HL-60 (cell line): ENCODE data around the gene OR8B3.
"Not testable (repeated sequence)": the region's sequence is repeated elsewhere in the genome, so short reads cannot be mapped to it uniquely, and the experiment has no call there.

Experiments
- DNase-seq, 2 experiments: peaks; one replicate each; pipeline ENCODE4 v3.0.0-alpha.2; 2010 to 2020; ENCODE audit warnings: low read depth in 1 of 2, low spot score in 1 of 2
- H3K27ac ChIP-seq: fragments of 250-450 bp; sonication (Bioruptor Pico); replicated peaks from 2 replicates; pipeline ENCODE4 v1.5.1; 2020; ENCODE audit warnings: mild to moderate bottlenecking, moderate library complexity
- H3K27me3 ChIP-seq: fragments of 250-450 bp; sonication (Bioruptor Pico); 2 replicates; pipeline ENCODE4 v1.5.1; 2021; ENCODE audit warnings: mild to moderate bottlenecking, moderate library complexity; ENCODE audit not compliant: insufficient read depth, poor library complexity, severe bottlenecking
- H3K4me3 ChIP-seq: replicated peaks from 2 replicates; pipeline ENCODE4 v1.5.1; 2011; ENCODE audit warnings: mild to moderate bottlenecking, control low read depth, low read length; ENCODE audit not compliant: insufficient read depth
- GABPA ChIP-seq: IDR thresholded peaks from 2 replicates; pipeline ENCODE4 v1.6.1; 2012; ENCODE audit warnings: low read depth
- POLR2AphosphoS5 ChIP-seq: IDR thresholded peaks from 2 replicates; pipeline ENCODE4 v1.6.1; 2012; ENCODE audit warnings: low read depth
- SPI1 ChIP-seq: IDR thresholded peaks from 2 replicates; pipeline ENCODE4 v1.6.1; 2012; ENCODE audit warnings: low read depth, mild to moderate bottlenecking, borderline replicate concordance
- TF ChIP-seq, protein P1 (sequence below): IDR thresholded peaks from 2 replicates; pipeline ENCODE4 v1.6.1; 2012; ENCODE audit warnings: low read depth; ENCODE audit not compliant: insufficient replicate concordance
- TF ChIP-seq, protein P2 (sequence below): IDR thresholded peaks from one replicate; pipeline ENCODE4 v1.5.1; 2011; ENCODE audit warnings: low read length, control low read depth, inconsistent platforms; ENCODE audit not compliant: insufficient read depth

Gene OR8B3

DNA sequence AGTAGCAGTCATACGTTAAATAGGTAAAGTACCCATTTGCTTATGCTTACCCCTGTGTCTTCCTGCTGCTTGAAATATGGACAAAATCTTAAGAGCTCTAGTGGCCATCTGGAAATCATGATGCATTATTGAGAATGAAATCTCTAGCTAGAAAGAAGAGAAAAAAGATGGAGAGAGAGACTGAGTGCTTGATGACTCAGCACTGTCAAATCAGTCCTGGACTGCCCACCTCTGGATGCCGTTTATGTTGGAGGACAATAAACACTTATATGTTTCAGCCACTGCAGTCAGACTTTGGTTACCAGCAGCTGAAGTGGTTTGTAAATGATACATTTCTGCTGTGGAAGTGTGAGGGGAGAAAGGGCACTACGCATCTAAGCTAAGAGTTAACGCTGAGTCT, 22.2 kb upstream of the OR8B3 start:
- no peak overlapping the region for H3K27ac ChIP-seq
- TF ChIP-seq, protein P1, sequence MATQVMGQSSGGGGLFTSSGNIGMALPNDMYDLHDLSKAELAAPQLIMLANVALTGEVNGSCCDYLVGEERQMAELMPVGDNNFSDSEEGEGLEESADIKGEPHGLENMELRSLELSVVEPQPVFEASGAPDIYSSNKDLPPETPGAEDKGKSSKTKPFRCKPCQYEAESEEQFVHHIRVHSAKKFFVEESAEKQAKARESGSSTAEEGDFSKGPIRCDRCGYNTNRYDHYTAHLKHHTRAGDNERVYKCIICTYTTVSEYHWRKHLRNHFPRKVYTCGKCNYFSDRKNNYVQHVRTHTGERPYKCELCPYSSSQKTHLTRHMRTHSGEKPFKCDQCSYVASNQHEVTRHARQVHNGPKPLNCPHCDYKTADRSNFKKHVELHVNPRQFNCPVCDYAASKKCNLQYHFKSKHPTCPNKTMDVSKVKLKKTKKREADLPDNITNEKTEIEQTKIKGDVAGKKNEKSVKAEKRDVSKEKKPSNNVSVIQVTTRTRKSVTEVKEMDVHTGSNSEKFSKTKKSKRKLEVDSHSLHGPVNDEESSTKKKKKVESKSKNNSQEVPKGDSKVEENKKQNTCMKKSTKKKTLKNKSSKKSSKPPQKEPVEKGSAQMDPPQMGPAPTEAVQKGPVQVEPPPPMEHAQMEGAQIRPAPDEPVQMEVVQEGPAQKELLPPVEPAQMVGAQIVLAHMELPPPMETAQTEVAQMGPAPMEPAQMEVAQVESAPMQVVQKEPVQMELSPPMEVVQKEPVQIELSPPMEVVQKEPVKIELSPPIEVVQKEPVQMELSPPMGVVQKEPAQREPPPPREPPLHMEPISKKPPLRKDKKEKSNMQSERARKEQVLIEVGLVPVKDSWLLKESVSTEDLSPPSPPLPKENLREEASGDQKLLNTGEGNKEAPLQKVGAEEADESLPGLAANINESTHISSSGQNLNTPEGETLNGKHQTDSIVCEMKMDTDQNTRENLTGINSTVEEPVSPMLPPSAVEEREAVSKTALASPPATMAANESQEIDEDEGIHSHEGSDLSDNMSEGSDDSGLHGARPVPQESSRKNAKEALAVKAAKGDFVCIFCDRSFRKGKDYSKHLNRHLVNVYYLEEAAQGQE: no peak
- TF ChIP-seq SPI1 (no peak), GABPA (no peak), POLR2AphosphoS5 (no peak)
- TF ChIP-seq, protein P2, sequence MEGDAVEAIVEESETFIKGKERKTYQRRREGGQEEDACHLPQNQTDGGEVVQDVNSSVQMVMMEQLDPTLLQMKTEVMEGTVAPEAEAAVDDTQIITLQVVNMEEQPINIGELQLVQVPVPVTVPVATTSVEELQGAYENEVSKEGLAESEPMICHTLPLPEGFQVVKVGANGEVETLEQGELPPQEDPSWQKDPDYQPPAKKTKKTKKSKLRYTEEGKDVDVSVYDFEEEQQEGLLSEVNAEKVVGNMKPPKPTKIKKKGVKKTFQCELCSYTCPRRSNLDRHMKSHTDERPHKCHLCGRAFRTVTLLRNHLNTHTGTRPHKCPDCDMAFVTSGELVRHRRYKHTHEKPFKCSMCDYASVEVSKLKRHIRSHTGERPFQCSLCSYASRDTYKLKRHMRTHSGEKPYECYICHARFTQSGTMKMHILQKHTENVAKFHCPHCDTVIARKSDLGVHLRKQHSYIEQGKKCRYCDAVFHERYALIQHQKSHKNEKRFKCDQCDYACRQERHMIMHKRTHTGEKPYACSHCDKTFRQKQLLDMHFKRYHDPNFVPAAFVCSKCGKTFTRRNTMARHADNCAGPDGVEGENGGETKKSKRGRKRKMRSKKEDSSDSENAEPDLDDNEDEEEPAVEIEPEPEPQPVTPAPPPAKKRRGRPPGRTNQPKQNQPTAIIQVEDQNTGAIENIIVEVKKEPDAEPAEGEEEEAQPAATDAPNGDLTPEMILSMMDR: no peak
- no peak overlapping the region for H3K4me3 ChIP-seq
- peaks cover 18% of the 10 kb centered on the region for H3K27me3 ChIP-seq
- no peak for DNase-seq

DNA sequence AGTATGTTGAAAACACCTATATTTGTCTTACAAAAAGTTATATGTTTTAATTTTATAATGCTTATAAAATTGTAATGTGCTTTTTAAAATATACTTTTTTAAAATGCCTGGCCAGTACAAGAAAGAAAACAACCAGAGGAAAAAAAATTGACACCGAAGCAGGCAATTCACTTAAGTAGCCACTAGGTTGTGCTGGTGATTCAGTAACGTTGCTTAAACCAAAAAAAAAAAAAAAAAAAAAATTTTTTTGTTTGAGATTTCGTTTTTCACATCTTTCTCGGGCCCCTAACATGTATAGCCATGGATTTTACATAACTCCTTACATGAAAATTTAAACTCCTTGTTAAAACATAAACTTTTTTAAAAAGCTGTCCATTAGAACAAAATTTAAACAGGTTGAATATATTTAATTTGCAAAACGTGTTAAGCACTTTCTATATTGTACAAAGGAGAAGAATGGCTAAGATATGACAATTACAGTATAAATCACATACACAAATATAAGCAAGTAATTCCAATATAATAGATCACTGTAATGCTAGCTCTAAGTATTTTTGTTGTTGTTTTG, 16.6 kb upstream of the OR8B3 start:
- Histone ChIP-seq H3K27me3 (peaks cover 9% of the 10 kb centered on the region), H3K27ac (no peak overlapping the region), H3K4me3 (no peak overlapping the region)
- no peak for TF ChIP-seq POLR2AphosphoS5
- TF ChIP-seq, protein P2: peak; percentile 29
- DNase-seq: peak in 1 of 2 experiments; percentile 8

DNA sequence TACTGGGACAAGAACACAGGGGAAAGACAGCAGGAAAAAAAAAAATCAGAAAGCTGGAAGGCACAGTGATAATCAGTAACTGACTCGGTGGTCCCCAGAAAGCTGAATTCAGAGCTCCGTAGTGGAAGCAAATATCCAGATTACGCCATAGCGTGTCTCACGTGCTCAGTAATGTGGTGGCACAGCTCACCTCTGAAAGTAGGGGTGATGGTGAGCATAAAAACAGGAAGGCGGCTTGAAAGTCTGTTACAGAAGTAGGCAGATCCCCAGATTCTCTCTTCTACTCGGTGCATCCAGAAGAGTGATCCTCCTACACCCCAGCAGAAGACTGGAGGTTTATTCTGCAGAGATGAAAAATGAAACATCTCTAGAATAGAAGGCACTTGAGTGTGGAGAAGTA, 11.1 kb upstream of the OR8B3 start:
- H3K4me3 ChIP-seq: no peak overlapping the region
- H3K27me3 ChIP-seq: peaks cover 6% of the 10 kb centered on the region
- TF ChIP-seq SPI1 (peak; percentile 33; the same call in 1 of the 2 replicates), GABPA (no peak), POLR2AphosphoS5 (no peak)
- H3K27ac ChIP-seq: no peak overlapping the region
- peak in 1 of 2 experiments; percentile 4 for DNase-seq

DNA sequence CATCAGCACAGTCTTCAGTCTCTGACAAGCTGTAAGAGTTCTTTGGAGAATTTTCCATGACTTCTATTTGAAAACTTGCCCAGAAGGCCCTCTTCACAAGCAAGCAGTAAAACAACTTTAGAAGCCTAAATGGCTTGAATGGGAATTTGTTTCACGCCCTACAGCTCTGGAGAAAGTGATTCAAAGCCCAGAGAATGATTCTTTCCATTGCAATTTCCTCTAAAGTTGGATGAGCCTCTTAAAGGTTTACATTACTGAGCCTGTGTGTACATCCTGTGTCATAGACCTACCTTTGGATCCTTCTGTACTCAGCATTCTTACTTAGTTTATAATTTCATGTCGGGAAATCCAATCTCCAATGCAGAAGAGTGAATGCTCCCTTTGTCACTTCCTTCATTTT, 6.8 kb upstream of the OR8B3 start:
- TF ChIP-seq, protein P2: no peak
- TF ChIP-seq SPI1 (no peak), POLR2AphosphoS5 (no peak), GABPA (no peak)
- TF ChIP-seq, protein P1: no peak
- peaks cover 3% of the 10 kb centered on the region for H3K27me3 ChIP-seq
- H3K4me3 ChIP-seq: no peak overlapping the region
- no peak overlapping the region for H3K27ac ChIP-seq
- DNase-seq: no peak

DNA sequence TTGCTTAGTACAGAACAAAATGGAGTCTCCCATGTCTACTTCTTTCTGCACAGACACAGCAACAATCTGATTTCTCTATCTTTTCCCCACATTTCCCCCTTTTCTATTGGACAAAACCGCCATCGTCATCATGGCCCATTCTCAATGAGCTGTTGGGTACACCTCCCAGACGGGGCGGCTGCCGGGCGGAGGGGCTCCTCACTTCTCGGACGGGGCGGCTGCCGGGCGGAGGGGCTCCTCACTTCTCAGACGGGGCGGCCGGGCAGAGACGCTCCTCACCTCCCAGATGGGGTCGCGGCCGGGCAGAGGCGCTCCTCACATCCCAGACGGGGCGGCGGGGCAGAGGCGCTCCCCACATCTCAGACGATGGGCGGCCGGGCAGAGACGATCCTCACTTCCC, 4.4 kb upstream of the OR8B3 start:
- not testable (repeated sequence) for H3K27ac ChIP-seq, DNase-seq, H3K27me3 ChIP-seq, H3K4me3 ChIP-seq
